Measurements from ENCODE around the gene ZNF638.
A peak's percentile ranks its signal among the peaks of the same experiment; 100 is the strongest.

The ZNF638 gene

GRCh38 chr2:71291398-71291797 lies 40.2 kb upstream of the ZNF638 start:
- TF ChIP-seq PRDM10 (tag by site-specific recombination; IDR thresholded peaks at IDR 0.05) (peak; percentile 43; the same call in 1 of the 2 replicates), ZNF433 (tag by site-specific recombination; IDR thresholded peaks at IDR 0.05; ENCODE audit: low read depth) (no peak)
- TF ChIP-seq, protein P1, sequence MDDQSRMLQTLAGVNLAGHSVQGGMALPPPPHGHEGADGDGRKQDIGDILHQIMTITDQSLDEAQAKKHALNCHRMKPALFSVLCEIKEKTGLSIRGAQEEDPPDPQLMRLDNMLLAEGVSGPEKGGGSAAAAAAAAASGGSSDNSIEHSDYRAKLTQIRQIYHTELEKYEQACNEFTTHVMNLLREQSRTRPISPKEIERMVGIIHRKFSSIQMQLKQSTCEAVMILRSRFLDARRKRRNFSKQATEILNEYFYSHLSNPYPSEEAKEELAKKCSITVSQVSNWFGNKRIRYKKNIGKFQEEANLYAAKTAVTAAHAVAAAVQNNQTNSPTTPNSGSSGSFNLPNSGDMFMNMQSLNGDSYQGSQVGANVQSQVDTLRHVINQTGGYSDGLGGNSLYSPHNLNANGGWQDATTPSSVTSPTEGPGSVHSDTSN (CRISPR knock-in tag; IDR thresholded peaks at IDR 0.05) = no peak
- no peaks in the 10 kb centered on the region for H3K9me3 ChIP-seq (ENCODE audit: control insufficient read depth, insufficient read depth, low read depth, low read length)

GRCh38 chr2:71292159-71292558 lies 39.4 kb upstream of the ZNF638 start:
- H3K4me1 ChIP-seq (ENCODE audit: control insufficient read depth, insufficient read depth, low read length) = no peaks in the 10 kb centered on the region
- H3K4me3 ChIP-seq (ENCODE audit: low read depth, low read length) = no peak overlapping the region
- ChIA-PET CTCF (no interaction called here), POLR2A (no interaction called here)
- TF ChIP-seq, protein P2, sequence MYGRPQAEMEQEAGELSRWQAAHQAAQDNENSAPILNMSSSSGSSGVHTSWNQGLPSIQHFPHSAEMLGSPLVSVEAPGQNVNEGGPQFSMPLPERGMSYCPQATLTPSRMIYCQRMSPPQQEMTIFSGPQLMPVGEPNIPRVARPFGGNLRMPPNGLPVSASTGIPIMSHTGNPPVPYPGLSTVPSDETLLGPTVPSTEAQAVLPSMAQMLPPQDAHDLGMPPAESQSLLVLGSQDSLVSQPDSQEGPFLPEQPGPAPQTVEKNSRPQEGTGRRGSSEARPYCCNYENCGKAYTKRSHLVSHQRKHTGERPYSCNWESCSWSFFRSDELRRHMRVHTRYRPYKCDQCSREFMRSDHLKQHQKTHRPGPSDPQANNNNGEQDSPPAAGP (tag by site-specific recombination; IDR thresholded peaks at IDR 0.05) = no peak
- TF ChIP-seq PRDM6 (tag by site-specific recombination; IDR thresholded peaks at IDR 0.05) = no peak
- TF ChIP-seq, protein P3, sequence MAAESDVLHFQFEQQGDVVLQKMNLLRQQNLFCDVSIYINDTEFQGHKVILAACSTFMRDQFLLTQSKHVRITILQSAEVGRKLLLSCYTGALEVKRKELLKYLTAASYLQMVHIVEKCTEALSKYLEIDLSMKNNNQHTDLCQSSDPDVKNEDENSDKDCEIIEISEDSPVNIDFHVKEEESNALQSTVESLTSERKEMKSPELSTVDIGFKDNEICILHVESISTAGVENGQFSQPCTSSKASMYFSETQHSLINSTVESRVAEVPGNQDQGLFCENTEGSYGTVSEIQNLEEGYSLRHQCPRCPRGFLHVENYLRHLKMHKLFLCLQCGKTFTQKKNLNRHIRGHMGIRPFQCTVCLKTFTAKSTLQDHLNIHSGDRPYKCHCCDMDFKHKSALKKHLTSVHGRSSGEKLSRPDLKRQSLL (tag by site-specific recombination; IDR thresholded peaks at IDR 0.05) = no peak
- no peak for TF ChIP-seq ZNF701 (tag by site-specific recombination; IDR thresholded peaks at IDR 0.05)
- no peak for TF ChIP-seq ZNF146 (tag by site-specific recombination; IDR thresholded peaks at IDR 0.05)
- no peak for TF ChIP-seq KLF9 (tag by site-specific recombination; IDR thresholded peaks at IDR 0.05; ENCODE audit: low read depth)
- no peak for TF ChIP-seq ZNF670 (tag by site-specific recombination; IDR thresholded peaks at IDR 0.05; ENCODE audit: low read depth)
- no peak for TF ChIP-seq SETDB1 (IDR thresholded peaks at IDR 0.05; ENCODE audit: insufficient read length, low read length)
- no peak for TF ChIP-seq GFI1B (tag by site-specific recombination; IDR thresholded peaks at IDR 0.05)
- TF ChIP-seq ZNF658 (tag by site-specific recombination; IDR thresholded peaks at IDR 0.05) = no peak
- TF ChIP-seq GLI4 (tag by site-specific recombination; IDR thresholded peaks at IDR 0.05) = no peak
- no peak for TF ChIP-seq ZNF366 (tag by site-specific recombination; conservative IDR thresholded peaks at IDR 0.05)
- TF ChIP-seq ZNF335 (tag by site-specific recombination; conservative IDR thresholded peaks at IDR 0.05) = no peak
- TF ChIP-seq ZNF596 (tag by site-specific recombination; IDR thresholded peaks at IDR 0.05) = no peak
- TF ChIP-seq ELK4 (IDR thresholded peaks at IDR 0.05; ENCODE audit: borderline replicate concordance, low read depth, low read length) = no peak
- TF ChIP-seq TCF7L2 (IDR thresholded peaks at IDR 0.05; ENCODE audit: borderline replicate concordance, low read depth, low read length) = no peak
- TF ChIP-seq ZNF174 (tag by site-specific recombination; IDR thresholded peaks at IDR 0.05) = no peak
- TF ChIP-seq ZNF24 (tag by site-specific recombination; IDR thresholded peaks at IDR 0.05) = no peak
- no peaks in the 10 kb centered on the region for H3K36me3 ChIP-seq (ENCODE audit: control insufficient read depth in 2 of 2, insufficient read depth in 1 of 2, low read length in 2 of 2)
- no peaks in the 10 kb centered on the region for H3K9me3 ChIP-seq (ENCODE audit: control insufficient read depth, insufficient read depth, low read depth, low read length)
- no peak overlapping the region for H3K27ac ChIP-seq (ENCODE audit: extremely low read depth, low read depth, low read length)

More at GRCh38 chr2:71291398-71291797, 40.2 kb upstream of the ZNF638 start:
- ChIA-PET CTCF (interaction anchor here (0.6 to 3.1 kb wide), 2 partner anchors 8 to 1891 kb away, joined by 4 to 15 read pairs; no protein-coding TSS in a partner anchor), POLR2A (no interaction called here)
- Histone ChIP-seq H3K4me1 (ENCODE audit: control insufficient read depth, insufficient read depth, low read length) (no peaks in the 10 kb centered on the region), H3K27ac (ENCODE audit: extremely low read depth, low read depth, low read length) (no peak overlapping the region), H3K4me3 (ENCODE audit: low read depth, low read length) (no peak overlapping the region), H3K36me3 (ENCODE audit: control insufficient read depth in 2 of 2, insufficient read depth in 1 of 2, low read length in 2 of 2) (no peaks in the 10 kb centered on the region)
